Sigmoid colon (tissue), 7 donors: ENCODE results near the gene HK2. TPM values are rescaled to one million over a fixed set of nuclear protein-coding genes. Genes with fewer than 3 reads are reported as not detected.

Experiments used
- DNase-seq: peaks from one replicate; pipeline ENCODE4 v3.0.0-alpha.2; 2019
- H3K27ac ChIP-seq, 4 donors: fragments of 200-600 bp; sonication (generic); one replicate each; pipeline ENCODE4 v1.5.1; 2016 to 2019; ENCODE audit warnings: mild to moderate bottlenecking in 1 of 4
- H3K27me3 ChIP-seq, 3 donors: fragments of 200-600 bp; sonication (generic); one replicate each; pipeline ENCODE4 v1.5.1; 2019; ENCODE audit warnings: mild to moderate bottlenecking in 1 of 3
- H3K36me3 ChIP-seq, 4 donors: fragments of 200-600 bp; sonication (generic); one replicate each; pipeline ENCODE4 v1.5.1; 2016 to 2019
- H3K4me1 ChIP-seq, 4 donors: fragments of 200-600 bp; sonication (generic); one replicate each; pipeline ENCODE4 v1.5.1; 2017 to 2019
- H3K4me3 ChIP-seq, 4 donors: fragments of 200-600 bp; sonication (generic); one replicate each; pipeline ENCODE4 v1.5.1; 2017 to 2019; ENCODE audit warnings: mild to moderate bottlenecking in 2 of 4, moderate library complexity in 1 of 4
- H3K9me3 ChIP-seq, 4 donors: fragments of 200-600 bp in 3 of 4; sonication (generic) in 3 of 4; one replicate each; pipeline versions ENCODE4 v1.5.1 to v1.6.1; 2013 to 2019
- CTCF ChIP-seq, 4 experiments: fragments of 450-650 bp in 3 of 4; fragments of 200-600 bp in 1 of 4; IDR thresholded peaks; one replicate each; pipeline ENCODE4 v1.5.1; 2016 to 2019; ENCODE audit warnings: antibody characterized with exemption in 4 of 4, mild to moderate bottlenecking in 3 of 4, moderate library complexity in 2 of 4
- EP300 ChIP-seq, 4 donors: sonication (generic); formaldehyde crosslinking; IDR thresholded peaks; one replicate each; pipeline ENCODE4 v1.6.1; 2017; ENCODE audit warnings: antibody characterized with exemption in 4 of 4
- POLR2A ChIP-seq, 2 donors: fragments of 450-650 bp; IDR thresholded peaks; one replicate each; pipeline ENCODE4 v1.6.1; 2016; ENCODE audit warnings: antibody characterized with exemption in 2 of 2, mild to moderate bottlenecking in 2 of 2, moderate library complexity in 2 of 2
- POLR2AphosphoS5 ChIP-seq, 4 donors: sonication (generic); formaldehyde crosslinking; IDR thresholded peaks; one replicate each; pipeline ENCODE4 v1.6.1; 2017; ENCODE audit warnings: antibody characterized with exemption in 4 of 4
- WGBS, 2 donors: extraction: QIAGEN DNeasy Blood & Tissue Kit; methylation state at CpG; one replicate each; pipeline ENCODE4 v1.1.7; 2013; 5-methylcytosine and 5-hydroxymethylcytosine counted together
- intact Hi-C: fragments of 100-400 bp; cut with DNase I; formaldehyde crosslinking; loops from one replicate; pipeline ENCODE4 v1.15.1; 2023
- polyA plus RNA-seq, 3 donors: library from polyadenylated mRNA; stranded (reverse); fragments of 200-250 nt; gene quantifications; one replicate each; pipeline ENCODE4 v1.2.3, GENCODE V29; 2013
- total RNA-seq, 4 donors: library from RNA; depleted of rRNA; stranded (reverse); fragments of >200 nt; gene quantifications; one replicate each; pipeline ENCODE4 v1.1.0, GENCODE V29; 2016
- donor health status: healthy with polysubstance abuse.
- donor health status: Bipolar disorder and iron deficiency.
- donor health status: healthy.

Gene HK2
- total and polyA plus RNA-seq, 7 donors = 1.3 to 118 (median 1.9) TPM

GRCh38 chr2:74867841-74868658 lies 34.1 kb downstream of the HK2 start:
- H3K27ac ChIP-seq = peak overlapping the region in 3 of 4 donors; percentile 1 to 48 (median 38)
- no peaks in the 10 kb centered on the region for H3K36me3 ChIP-seq
- DNase-seq = no peak
- H3K4me1 ChIP-seq = peaks cover 0 to 9% (median 8%) of the 10 kb centered on the region in 4 donors
- H3K4me3 ChIP-seq = no peak overlapping the region
- H3K27me3 ChIP-seq = no peaks in the 10 kb centered on the region
- intact Hi-C loops = no loop called here
- no peak for TF ChIP-seq POLR2A (IDR thresholded peaks at IDR 0.05)
- no peak for TF ChIP-seq EP300 (IDR thresholded peaks at IDR 0.05)
- TF ChIP-seq CTCF (IDR thresholded peaks at IDR 0.05) = no peak
- no peak for TF ChIP-seq POLR2AphosphoS5 (IDR thresholded peaks at IDR 0.05)
- WGBS, 2 donors = 75 to 78% methylated on average over 14 of the region's 14 CpGs
- no peaks in the 10 kb centered on the region for H3K9me3 ChIP-seq

DNA sequence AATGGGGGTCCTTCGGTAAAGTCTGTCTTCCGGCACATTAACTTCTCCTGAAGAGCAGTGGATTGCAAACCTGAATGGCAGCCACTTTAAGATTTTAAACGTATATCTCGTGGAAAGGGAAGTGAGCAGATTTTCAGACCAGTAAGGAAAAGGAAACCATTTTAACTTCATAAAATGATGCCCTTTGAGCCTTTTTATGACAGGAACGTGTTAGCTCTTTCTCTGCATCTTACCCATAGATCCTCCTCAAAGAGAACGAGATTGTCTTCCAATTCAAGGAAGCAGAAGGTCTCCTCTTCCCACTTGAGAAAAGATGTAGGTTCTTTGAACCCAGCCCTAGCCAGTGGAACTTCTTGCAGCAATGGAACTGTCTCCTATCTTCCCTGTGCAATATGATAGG lies 35.6 kb downstream of the HK2 start:
- Histone ChIP-seq H3K9me3 (no peaks in the 10 kb centered on the region), H3K4me1 (peaks cover 0 to 9% (median 8%) of the 10 kb centered on the region in 4 donors), H3K27me3 (no peaks in the 10 kb centered on the region), H3K4me3 (no peak overlapping the region), H3K36me3 (no peaks in the 10 kb centered on the region), H3K27ac (no peak overlapping the region)
- no peak for TF ChIP-seq EP300 (IDR thresholded peaks at IDR 0.05)
- no peak for TF ChIP-seq CTCF (IDR thresholded peaks at IDR 0.05)
- TF ChIP-seq POLR2A (IDR thresholded peaks at IDR 0.05) = no peak
- no peak for TF ChIP-seq POLR2AphosphoS5 (IDR thresholded peaks at IDR 0.05)
- DNase-seq = no peak
- 27 to 63% methylated on average over 6 of the region's 6 CpGs for WGBS, 2 donors
- intact Hi-C loops = no loop called here

DNA sequence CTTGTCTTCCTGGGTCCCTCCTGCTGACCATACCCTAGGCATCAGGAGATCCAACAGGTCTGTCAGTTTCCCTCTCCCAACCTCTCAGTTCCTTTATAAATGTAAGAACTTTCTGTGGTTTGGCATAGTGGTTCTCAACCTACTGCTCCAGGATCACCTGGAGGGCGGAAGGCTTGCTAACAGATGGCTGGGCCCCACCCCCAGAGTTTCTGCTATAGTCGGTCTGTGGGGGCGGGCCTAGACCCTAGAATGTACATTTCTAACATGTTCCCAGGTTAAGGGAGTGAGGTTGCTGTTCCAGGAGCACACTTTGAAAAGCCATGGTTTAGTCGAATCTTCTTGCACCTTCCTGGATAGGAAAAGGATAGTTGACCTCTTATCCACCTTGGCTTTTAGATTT lies 37.0 kb downstream of the HK2 start:
- H3K4me1 ChIP-seq = peaks cover 0 to 14% (median 8%) of the 10 kb centered on the region in 4 donors
- intact Hi-C loops = no loop called here
- no peak overlapping the region for H3K27ac ChIP-seq
- no peaks in the 10 kb centered on the region for H3K27me3 ChIP-seq
- no peaks in the 10 kb centered on the region for H3K9me3 ChIP-seq
- TF ChIP-seq POLR2AphosphoS5 (IDR thresholded peaks at IDR 0.05) (no peak), POLR2A (IDR thresholded peaks at IDR 0.05) (no peak), CTCF (IDR thresholded peaks at IDR 0.05) (no peak), EP300 (IDR thresholded peaks at IDR 0.05) (no peak)
- 90% methylated on average over 4 of the region's 4 CpGs for whole genome bisulfite sequencing, 2 donors
- no peak for DNase-seq
- no peaks in the 10 kb centered on the region for H3K36me3 ChIP-seq
- H3K4me3 ChIP-seq = no peak overlapping the region

DNA sequence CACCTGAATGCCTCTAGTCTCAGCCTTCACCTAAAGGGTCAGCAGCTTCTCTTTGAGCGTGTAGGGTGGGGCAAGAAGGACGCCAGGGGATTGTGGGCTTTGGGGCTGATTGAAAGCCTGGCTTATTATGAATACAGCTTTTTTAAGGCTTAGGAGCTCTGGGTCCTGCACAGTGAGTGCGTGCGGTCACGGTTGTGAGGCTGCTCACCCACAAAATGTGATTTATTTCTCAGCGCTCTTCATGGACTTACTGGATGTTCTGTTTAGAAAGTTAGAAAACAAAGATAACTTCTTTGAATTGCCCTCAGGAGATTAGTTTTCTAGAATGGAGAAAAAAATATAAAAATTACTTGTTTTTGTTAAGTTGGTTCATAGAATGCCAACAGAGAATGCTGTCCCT lies 37.5 kb downstream of the HK2 start:
- no peak overlapping the region for H3K4me3 ChIP-seq
- no peak overlapping the region for H3K27ac ChIP-seq
- whole genome bisulfite sequencing, 2 donors = 97% methylated on average over 6 of the region's 6 CpGs
- intact Hi-C loops = no loop called here
- peaks cover 0 to 17% (median 10%) of the 10 kb centered on the region in 4 donors for H3K4me1 ChIP-seq
- no peaks in the 10 kb centered on the region for H3K9me3 ChIP-seq
- H3K27me3 ChIP-seq = no peaks in the 10 kb centered on the region
- no peaks in the 10 kb centered on the region for H3K36me3 ChIP-seq
- TF ChIP-seq CTCF (IDR thresholded peaks at IDR 0.05) (no peak), POLR2AphosphoS5 (IDR thresholded peaks at IDR 0.05) (no peak), POLR2A (IDR thresholded peaks at IDR 0.05) (no peak), EP300 (IDR thresholded peaks at IDR 0.05) (no peak)
- no peak for DNase-seq
